OCI-LY3 (cell line): ENCODE results near the gene WBP1.
"Not testable (repeated sequence)": the region's sequence is repeated elsewhere in the genome, so short reads cannot be mapped to it uniquely, and the experiment has no call there.

Experiments
- EZH2phosphoT487 ChIP-seq: fragments of 200-600 bp; shearing (Covaris generic); IDR thresholded peaks from 2 replicates; pipeline ENCODE4 v1.6.1; 2018; ENCODE audit warnings: antibody characterized with exemption, mixed run types, low read depth
- TF ChIP-seq, protein P1 (sequence below): fragments of 200-600, 300-600 bp; sonication (generic); IDR thresholded peaks from 2 replicates; pipeline ENCODE4 v1.5.1; 2014; ENCODE audit warnings: antibody characterized with exemption, low read length, low read depth

GRCh38 chr2:74483675-74484164 lies 25.5 kb downstream of the WBP1 start:
- TF ChIP-seq, protein P1, sequence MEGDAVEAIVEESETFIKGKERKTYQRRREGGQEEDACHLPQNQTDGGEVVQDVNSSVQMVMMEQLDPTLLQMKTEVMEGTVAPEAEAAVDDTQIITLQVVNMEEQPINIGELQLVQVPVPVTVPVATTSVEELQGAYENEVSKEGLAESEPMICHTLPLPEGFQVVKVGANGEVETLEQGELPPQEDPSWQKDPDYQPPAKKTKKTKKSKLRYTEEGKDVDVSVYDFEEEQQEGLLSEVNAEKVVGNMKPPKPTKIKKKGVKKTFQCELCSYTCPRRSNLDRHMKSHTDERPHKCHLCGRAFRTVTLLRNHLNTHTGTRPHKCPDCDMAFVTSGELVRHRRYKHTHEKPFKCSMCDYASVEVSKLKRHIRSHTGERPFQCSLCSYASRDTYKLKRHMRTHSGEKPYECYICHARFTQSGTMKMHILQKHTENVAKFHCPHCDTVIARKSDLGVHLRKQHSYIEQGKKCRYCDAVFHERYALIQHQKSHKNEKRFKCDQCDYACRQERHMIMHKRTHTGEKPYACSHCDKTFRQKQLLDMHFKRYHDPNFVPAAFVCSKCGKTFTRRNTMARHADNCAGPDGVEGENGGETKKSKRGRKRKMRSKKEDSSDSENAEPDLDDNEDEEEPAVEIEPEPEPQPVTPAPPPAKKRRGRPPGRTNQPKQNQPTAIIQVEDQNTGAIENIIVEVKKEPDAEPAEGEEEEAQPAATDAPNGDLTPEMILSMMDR: not testable (repeated sequence)
- not testable (repeated sequence) for TF ChIP-seq EZH2phosphoT487
